Peyer's patch (tissue), 4 donors: ENCODE results near the gene TEX264. TPM values are rescaled to one million over a fixed set of nuclear protein-coding genes. Genes with fewer than 3 reads are reported as not detected.

ENCODE experiments used
- DNase-seq, 3 donors: peaks; one replicate each; pipeline ENCODE4 v3.0.0-alpha.2; 2017 to 2019
- H3K27ac ChIP-seq, 4 donors: fragments of 200-600 bp; sonication (generic); one replicate each; pipeline ENCODE4 v1.5.1; 2016 to 2019
- H3K27me3 ChIP-seq, 2 donors: fragments of 200-600 bp; sonication (generic); one replicate each; pipeline ENCODE4 v1.5.1; 2019
- H3K36me3 ChIP-seq, 3 donors: fragments of 200-600 bp; sonication (generic); one replicate each; pipeline ENCODE4 v1.5.1; 2016 to 2019
- H3K4me1 ChIP-seq, 4 donors: fragments of 200-600 bp; sonication (generic); one replicate each; pipeline ENCODE4 v1.5.1; 2016 to 2019
- H3K4me3 ChIP-seq, 4 donors: fragments of 200-600 bp; sonication (generic); 1 replicate in 3 of 4; 2 replicates in 1 of 4; pipeline ENCODE4 v1.5.1; 2016 to 2019; ENCODE audit warnings: mild to moderate bottlenecking in 1 of 4
- H3K9me3 ChIP-seq, 4 donors: fragments of 200-600 bp; sonication (generic); one replicate each; pipeline ENCODE4 v1.5.1; 2016 to 2019; ENCODE audit warnings: mild to moderate bottlenecking in 1 of 4
- POLR2A ChIP-seq, 2 donors: fragments of 450-650 bp; IDR thresholded peaks; one replicate each; pipeline ENCODE4 v1.5.1; 2017; ENCODE audit warnings: antibody characterized with exemption in 2 of 2, mild to moderate bottlenecking in 2 of 2, moderate library complexity in 2 of 2
- total RNA-seq, 4 donors: library from RNA; depleted of rRNA; stranded (reverse); fragments of >200 nt; gene quantifications; one replicate each; pipeline ENCODE4 v1.1.0, GENCODE V29; 2016
- TF ChIP-seq, protein P1 (sequence below), 6 experiments: fragments of 450-650 bp in 4 of 6; fragments of 200-600 bp in 2 of 6; sonication (generic) in 1 of 6; IDR thresholded peaks; one replicate each; pipeline ENCODE4 v1.5.1; 2017 to 2019; ENCODE audit warnings: antibody characterized with exemption in 6 of 6, mild to moderate bottlenecking in 3 of 6, moderate library complexity in 1 of 6

TEX264 gene, protein sequence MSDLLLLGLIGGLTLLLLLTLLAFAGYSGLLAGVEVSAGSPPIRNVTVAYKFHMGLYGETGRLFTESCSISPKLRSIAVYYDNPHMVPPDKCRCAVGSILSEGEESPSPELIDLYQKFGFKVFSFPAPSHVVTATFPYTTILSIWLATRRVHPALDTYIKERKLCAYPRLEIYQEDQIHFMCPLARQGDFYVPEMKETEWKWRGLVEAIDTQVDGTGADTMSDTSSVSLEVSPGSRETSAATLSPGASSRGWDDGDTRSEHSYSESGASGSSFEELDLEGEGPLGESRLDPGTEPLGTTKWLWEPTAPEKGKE
- 100 to 1,000 TPM in 1 of 4 donors, 10 to 100 TPM in 3; 22.3 to 118 (median 83.2) TPM for total RNA-seq

DNA sequence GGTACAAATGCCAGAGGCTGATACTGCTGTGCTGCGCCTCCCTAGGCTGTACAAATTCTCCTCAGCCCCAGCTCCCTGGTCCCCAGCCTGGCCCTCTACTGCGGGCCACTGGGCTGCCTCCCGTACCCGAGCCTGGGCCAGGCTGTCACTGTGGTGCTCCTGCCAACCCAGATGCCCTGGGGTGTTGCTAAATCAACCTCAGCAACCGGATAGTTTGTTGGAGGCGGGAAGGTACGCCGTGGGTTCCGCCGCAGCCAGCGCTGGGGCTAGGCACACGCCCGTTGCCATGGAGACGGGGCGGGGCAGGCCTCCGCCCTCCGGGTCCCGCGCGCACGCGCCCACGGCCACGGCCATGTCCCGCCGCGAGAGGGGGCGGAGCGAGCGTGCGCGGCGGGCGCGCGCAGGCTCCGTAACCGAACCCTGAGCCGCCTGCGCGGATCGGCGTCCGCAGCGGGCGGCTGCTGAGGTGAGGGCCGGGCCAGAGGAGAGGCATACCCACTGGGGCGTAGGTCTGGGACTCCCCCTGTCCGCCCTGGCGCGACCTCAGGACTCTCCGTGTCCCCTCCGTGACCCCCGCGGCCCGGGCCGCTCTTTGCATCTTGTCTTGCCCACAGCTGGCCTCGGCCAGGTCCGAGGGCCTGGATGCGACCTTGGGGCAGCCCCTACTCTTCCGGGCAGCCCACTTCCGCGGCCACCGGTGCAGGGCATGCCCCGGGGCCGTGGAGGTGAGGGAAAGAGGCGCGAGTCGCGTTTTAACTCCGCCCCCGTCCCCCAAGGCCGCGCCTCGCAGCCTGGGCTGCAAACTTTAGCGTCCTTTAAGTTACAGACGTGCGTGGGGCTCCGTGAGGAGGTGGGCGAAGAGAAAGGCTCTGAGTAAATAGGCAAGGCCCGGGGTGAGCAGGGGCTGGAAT is at the start of gene TEX264:
Gene TEX264, plus strand, starts transcription at position 430 of the 911 bp plus-strand sequence. CDS start 3,053 bp downstream, outside the sequence.
- Histone ChIP-seq H3K36me3 (peaks cover 0 to 1% (median 0%) of the 10 kb centered on the region in 3 donors), H3K9me3 (no peaks in the 10 kb centered on the region), H3K4me3 (peak within 1 kb of the TSS; percentile 83 to 98 (median 90)), H3K27ac (peak within 1 kb of the TSS; percentile 90 to 96 (median 94)), H3K4me1 (peaks cover 0 to 34% (median 14%) of the 10 kb centered on the region in 4 donors), H3K27me3 (no peaks in the 10 kb centered on the region)
- TF ChIP-seq, protein P1, sequence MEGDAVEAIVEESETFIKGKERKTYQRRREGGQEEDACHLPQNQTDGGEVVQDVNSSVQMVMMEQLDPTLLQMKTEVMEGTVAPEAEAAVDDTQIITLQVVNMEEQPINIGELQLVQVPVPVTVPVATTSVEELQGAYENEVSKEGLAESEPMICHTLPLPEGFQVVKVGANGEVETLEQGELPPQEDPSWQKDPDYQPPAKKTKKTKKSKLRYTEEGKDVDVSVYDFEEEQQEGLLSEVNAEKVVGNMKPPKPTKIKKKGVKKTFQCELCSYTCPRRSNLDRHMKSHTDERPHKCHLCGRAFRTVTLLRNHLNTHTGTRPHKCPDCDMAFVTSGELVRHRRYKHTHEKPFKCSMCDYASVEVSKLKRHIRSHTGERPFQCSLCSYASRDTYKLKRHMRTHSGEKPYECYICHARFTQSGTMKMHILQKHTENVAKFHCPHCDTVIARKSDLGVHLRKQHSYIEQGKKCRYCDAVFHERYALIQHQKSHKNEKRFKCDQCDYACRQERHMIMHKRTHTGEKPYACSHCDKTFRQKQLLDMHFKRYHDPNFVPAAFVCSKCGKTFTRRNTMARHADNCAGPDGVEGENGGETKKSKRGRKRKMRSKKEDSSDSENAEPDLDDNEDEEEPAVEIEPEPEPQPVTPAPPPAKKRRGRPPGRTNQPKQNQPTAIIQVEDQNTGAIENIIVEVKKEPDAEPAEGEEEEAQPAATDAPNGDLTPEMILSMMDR (IDR thresholded peaks at IDR 0.05): peak in 2 of 6 experiments; percentile 0 to 16
- peak; percentile 69 to 86 for TF ChIP-seq POLR2A (IDR thresholded peaks at IDR 0.05)
- DNase-seq: peak; percentile 92 to 96 (median 95)

DNA sequence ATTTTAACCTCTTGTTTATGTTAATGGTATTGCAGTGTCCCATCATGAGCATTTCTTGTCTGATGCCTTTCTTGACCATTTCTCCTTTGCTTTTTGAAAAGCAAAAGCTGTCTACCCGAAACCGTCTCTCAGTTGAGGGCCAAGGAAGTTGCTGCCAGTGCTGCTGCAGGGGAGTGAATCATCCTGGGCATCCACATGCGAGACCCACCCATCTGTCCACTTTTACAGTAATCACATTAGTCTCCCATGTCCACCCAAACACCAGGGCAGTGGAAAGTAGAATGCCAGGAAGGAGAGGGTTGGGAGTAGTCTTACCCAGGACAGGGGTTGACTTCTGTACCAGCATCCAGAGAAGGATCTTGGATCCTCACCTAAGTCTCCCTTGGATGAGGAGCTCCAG is 48.6 kb upstream of the TEX264 start:
- Histone ChIP-seq H3K36me3 (peaks cover 0 to under 1% (median 0%) of the 10 kb centered on the region in 3 donors), H3K4me3 (no peak overlapping the region), H3K27ac (no peak overlapping the region), H3K27me3 (no peaks in the 10 kb centered on the region), H3K9me3 (no peaks in the 10 kb centered on the region), H3K4me1 (peaks cover 0 to 4% (median 0%) of the 10 kb centered on the region in 4 donors)
- TF ChIP-seq, protein P1 (IDR thresholded peaks at IDR 0.05): no peak
- TF ChIP-seq POLR2A (IDR thresholded peaks at IDR 0.05): no peak
- no peak for DNase-seq

DNA sequence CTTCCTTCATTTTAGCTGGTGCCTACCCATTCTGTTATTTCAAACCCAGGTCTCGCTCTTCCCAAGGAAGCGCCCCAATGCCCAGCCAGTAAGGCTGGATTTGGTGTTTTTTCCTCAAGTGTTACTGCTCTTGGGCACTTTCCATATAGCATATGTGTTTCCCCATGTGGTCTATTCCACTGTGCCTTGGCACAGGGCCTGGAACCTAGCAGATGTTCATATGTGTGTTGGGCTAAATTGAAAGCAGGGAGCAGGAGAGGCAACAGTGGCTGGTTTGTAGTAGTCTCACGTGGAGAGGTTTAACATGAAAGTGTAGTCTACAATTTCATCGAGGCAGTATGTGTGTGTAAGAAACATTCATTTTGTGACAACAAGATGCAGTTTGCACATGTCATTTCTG is 48.2 kb upstream of the TEX264 start:
- TF ChIP-seq, protein P1 (IDR thresholded peaks at IDR 0.05): no peak
- no peak for TF ChIP-seq POLR2A (IDR thresholded peaks at IDR 0.05)
- DNase-seq: no peak
- Histone ChIP-seq H3K36me3 (peaks cover 0 to 5% (median 0%) of the 10 kb centered on the region in 3 donors), H3K4me1 (peaks cover 0 to 4% (median 0%) of the 10 kb centered on the region in 4 donors), H3K4me3 (no peak overlapping the region), H3K27me3 (no peaks in the 10 kb centered on the region), H3K27ac (no peak overlapping the region), H3K9me3 (no peaks in the 10 kb centered on the region)

DNA sequence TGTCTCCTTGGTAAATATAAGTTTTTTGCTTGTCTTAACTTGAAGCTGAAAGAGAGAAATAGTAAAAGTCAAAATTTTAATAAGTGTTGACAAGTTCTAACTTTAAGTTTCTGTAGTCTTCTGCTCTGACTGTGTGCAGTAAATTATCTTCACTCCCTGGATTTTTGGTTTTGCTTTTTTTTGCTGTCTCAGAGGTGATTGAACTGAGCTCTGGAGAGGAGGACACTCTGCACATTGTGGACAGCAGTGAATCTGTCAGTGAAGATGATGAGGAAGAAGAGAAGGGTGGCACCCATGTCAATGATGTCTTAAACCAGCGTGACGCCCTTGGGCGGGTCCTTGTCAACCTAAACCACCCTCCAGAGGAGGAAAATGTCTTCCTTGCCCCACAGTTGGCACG is 40.5 kb upstream of the TEX264 start:
- Histone ChIP-seq H3K4me3 (no peak overlapping the region), H3K9me3 (no peaks in the 10 kb centered on the region), H3K27me3 (no peaks in the 10 kb centered on the region), H3K4me1 (no peaks in the 10 kb centered on the region), H3K36me3 (peaks cover 0 to 75% (median 0%) of the 10 kb centered on the region in 3 donors), H3K27ac (no peak overlapping the region)
- no peak for DNase-seq
- TF ChIP-seq POLR2A (IDR thresholded peaks at IDR 0.05): no peak
- TF ChIP-seq, protein P1 (IDR thresholded peaks at IDR 0.05): no peak

DNA sequence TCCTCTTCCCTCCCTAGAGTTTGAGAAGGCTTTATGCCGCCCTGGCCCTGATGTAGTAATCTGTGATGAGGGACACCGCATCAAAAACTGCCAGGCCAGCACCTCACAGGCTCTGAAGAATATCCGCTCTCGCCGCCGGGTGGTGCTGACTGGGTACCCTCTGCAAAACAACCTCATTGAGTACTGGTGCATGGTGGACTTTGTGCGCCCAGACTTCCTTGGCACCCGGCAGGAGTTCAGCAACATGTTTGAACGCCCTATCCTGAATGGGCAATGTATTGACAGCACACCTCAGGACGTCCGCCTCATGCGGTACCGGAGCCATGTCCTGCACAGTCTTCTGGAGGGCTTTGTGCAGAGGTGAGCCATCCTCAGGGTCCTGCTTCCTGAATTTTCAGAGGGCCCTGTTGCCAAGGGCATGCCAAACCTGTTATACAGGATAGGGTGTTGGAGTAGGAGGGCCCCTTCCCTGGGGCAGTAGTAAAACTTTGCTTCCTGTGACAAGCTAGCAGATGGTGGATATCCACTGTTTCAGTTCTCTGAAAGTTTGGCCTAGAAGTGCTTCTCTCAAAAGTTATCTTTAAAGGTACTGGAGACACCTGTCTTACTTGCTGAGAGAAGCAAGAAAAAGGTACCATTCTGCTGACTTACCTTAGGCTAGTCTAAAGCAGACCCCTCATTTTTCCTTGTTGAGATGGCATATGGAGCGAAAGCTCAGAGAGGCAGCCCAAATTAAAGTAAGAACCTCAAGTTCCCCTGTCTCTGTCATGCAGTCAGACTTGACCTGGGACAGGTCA is 33.7 kb upstream of the TEX264 start:
- Histone ChIP-seq H3K4me1 (no peaks in the 10 kb centered on the region), H3K27me3 (no peaks in the 10 kb centered on the region), H3K36me3 (peaks cover 0 to 97% (median 0%) of the 10 kb centered on the region in 3 donors), H3K27ac (no peak overlapping the region), H3K4me3 (no peak overlapping the region), H3K9me3 (no peaks in the 10 kb centered on the region)
- no peak for DNase-seq
- no peak for TF ChIP-seq POLR2A (IDR thresholded peaks at IDR 0.05)
- TF ChIP-seq, protein P1 (IDR thresholded peaks at IDR 0.05): no peak
